C4-2B (cell line): ENCODE measurements around the gene SKAP2.

Experiments used
- H3K27ac ChIP-seq: fragments of 450-650 bp; 2 replicates; pipeline ENCODE4 v1.5.1; 2017
- CTCF ChIP-seq: fragments of 450-650 bp; conservative IDR thresholded peaks from 2 replicates; pipeline ENCODE4 v1.5.1; 2017; ENCODE audit warnings: mild to moderate bottlenecking
- ZFX ChIP-seq: fragments of 450-650 bp; IDR thresholded peaks from 2 replicates; pipeline ENCODE4 v1.6.1; 2017

The SKAP2 gene

GRCh38 chr7:26688388-26688787 lies 176.0 kb downstream of the SKAP2 start:
- no peak overlapping the region for H3K27ac ChIP-seq
- TF ChIP-seq ZFX, result no peak
- no peak for TF ChIP-seq CTCF

GRCh38 chr7:26687032-26687431 lies 177.4 kb downstream of the SKAP2 start:
- no peak for TF ChIP-seq CTCF
- no peak for TF ChIP-seq ZFX
- H3K27ac ChIP-seq, result no peak overlapping the region

- TF ChIP-seq ZFX (no peak), CTCF (peak; percentile 86)
- no peak overlapping the region for H3K27ac ChIP-seq
These were observed 177.9 kb downstream of the SKAP2 start for GRCh38 chr7:26686448-26686981.

- no peak overlapping the region for H3K27ac ChIP-seq
- TF ChIP-seq ZFX, result no peak
- TF ChIP-seq CTCF, result no peak
These were observed 178.8 kb downstream of the SKAP2 start for GRCh38 chr7:26685606-26686005.

GRCh38 chr7:26684447-26684846 lies 179.9 kb downstream of the SKAP2 start:
- no peak for TF ChIP-seq CTCF
- TF ChIP-seq ZFX, result no peak

GRCh38 chr7:26683277-26683676 lies 181.1 kb downstream of the SKAP2 start:
- TF ChIP-seq CTCF (no peak), ZFX (no peak)
- H3K27ac ChIP-seq, result no peak overlapping the region

More at GRCh38 chr7:26684447-26684846, 179.9 kb downstream of the SKAP2 start:
- no peak overlapping the region for H3K27ac ChIP-seq

- H3K27ac ChIP-seq, result no peak overlapping the region
- TF ChIP-seq ZFX, result no peak
- peak; percentile 93 for TF ChIP-seq CTCF
These were observed 182.5 kb downstream of the SKAP2 start for GRCh38 chr7:26681819-26682418.
